ENCODE results near the gene GHR.

GRCh38 chr5:42599106-42599505, 175.9 kb downstream of the GHR start:
- no peak for TF ChIP-seq POLR2A (IDR thresholded peaks at IDR 0.05)
- TF ChIP-seq CTCF (IDR thresholded peaks at IDR 0.05), result no peak
